GM23338 (cell line): ENCODE data around the gene WDR37. TPM values are rescaled to one million over a fixed set of nuclear protein-coding genes. Genes with fewer than 3 reads are reported as not detected.

Experiments
- ATAC-seq: fragments of 200-7000 bp; cut with Tn5 transposase; 3 replicates; pipeline ENCODE4 v1.9.1; 2020
- DNase-seq: peaks from one replicate; pipeline ENCODE4 v3.0.0-alpha.2; 2015; ENCODE audit warnings: low spot score
- H2AFZ ChIP-seq: fragments of 200-600 bp; sonication (generic); 2 replicates; pipeline ENCODE4 v1.8.0; 2016; ENCODE audit warnings: antibody characterized with exemption, mild to moderate bottlenecking, moderate library complexity
- H3F3A ChIP-seq: fragments of 200-600 bp; sonication (generic); replicated peaks from 2 replicates; pipeline ENCODE4 v1.8.0; 2017; ENCODE audit warnings: antibody characterized with exemption, mixed run types, low read depth
- H3K27ac ChIP-seq: fragments of 200-600 bp; sonication (generic); 2 replicates; pipeline ENCODE4 v1.6.1; 2016; ENCODE audit warnings: low read depth
- H3K27me3 ChIP-seq: fragments of 200-600 bp; sonication (generic); 2 replicates; pipeline ENCODE4 v1.8.0; 2016; ENCODE audit warnings: mild to moderate bottlenecking, mixed run types, moderate library complexity; ENCODE audit not compliant: insufficient read depth
- H3K36me3 ChIP-seq: fragments of 200-600 bp; sonication (generic); 2 replicates; pipeline ENCODE4 v1.8.0; 2016; ENCODE audit warnings: mild to moderate bottlenecking; ENCODE audit not compliant: insufficient read depth
- H3K4me1 ChIP-seq: fragments of 200-600 bp; sonication (generic); 2 replicates; pipeline ENCODE4 v1.8.0; 2016; ENCODE audit warnings: mild to moderate bottlenecking, moderate library complexity; ENCODE audit not compliant: insufficient read depth
- H3K4me2 ChIP-seq: fragments of 200-600 bp; sonication (generic); 2 replicates; pipeline ENCODE4 v1.7.1; 2017; ENCODE audit warnings: mixed run types
- H3K4me3 ChIP-seq: fragments of 200-600 bp; sonication (generic); 2 replicates; pipeline ENCODE4 v1.6.1; 2016; ENCODE audit warnings: mixed run types
- H3K79me2 ChIP-seq: fragments of 200-600 bp; sonication (generic); replicated peaks from 2 replicates; pipeline ENCODE4 v1.8.0; 2017; ENCODE audit warnings: mild to moderate bottlenecking; ENCODE audit not compliant: insufficient read depth
- H3K9me2 ChIP-seq: fragments of 200-600 bp; sonication (generic); 2 replicates; pipeline ENCODE4 v1.8.0; 2017; ENCODE audit not compliant: insufficient read depth
- H4K20me1 ChIP-seq: fragments of 200-600 bp; sonication (generic); replicated peaks from 2 replicates; pipeline ENCODE4 v1.8.0; 2017; ENCODE audit warnings: mild to moderate bottlenecking; ENCODE audit not compliant: insufficient read depth
- H3K27ac Mint-ChIP-seq: 2 replicates; pipeline ENCODE4 v1.8.0; 2020; ENCODE audit warnings: inconsistent platforms, mild to moderate bottlenecking, moderate library complexity, mixed read lengths
- H3K27me3 Mint-ChIP-seq: 3 replicates; pipeline ENCODE4 v1.8.0; 2022; ENCODE audit warnings: low read depth, mild to moderate bottlenecking, moderate library complexity, mixed read lengths, inconsistent platforms; ENCODE audit not compliant: insufficient read depth, poor library complexity
- H3K36me3 Mint-ChIP-seq: 3 replicates; pipeline ENCODE4 v1.8.0; 2021; ENCODE audit warnings: low read depth, mild to moderate bottlenecking, inconsistent platforms, moderate library complexity, mixed read lengths
- H3K4me1 Mint-ChIP-seq: 3 replicates; pipeline ENCODE4 v1.8.0; 2020; ENCODE audit warnings: mild to moderate bottlenecking, inconsistent platforms, mixed read lengths
- H3K4me3 Mint-ChIP-seq: 3 replicates; pipeline ENCODE4 v1.8.0; 2021; ENCODE audit warnings: moderate library complexity, mild to moderate bottlenecking, inconsistent platforms, mixed read lengths
- H3K9me3 Mint-ChIP-seq: 3 replicates; pipeline ENCODE4 v1.8.0; 2020; ENCODE audit warnings: moderate library complexity, mild to moderate bottlenecking, inconsistent platforms, mixed read lengths
- CTCF ChIP-seq, 2 experiments: fragments of 200-600 bp in 1 of 2; sonication (generic) in 1 of 2; conservative IDR thresholded peaks; 2 replicates each; pipeline versions ENCODE4 v1.5.1 to v1.6.1; 2016 to 2017; ENCODE audit warnings: antibody characterized with exemption in 2 of 2, low read depth in 2 of 2, mild to moderate bottlenecking in 2 of 2, moderate library complexity in 1 of 2
- EZH2phosphoT487 ChIP-seq: fragments of 200-600 bp; sonication (generic); IDR thresholded peaks from one replicate; pipeline ENCODE4 v1.8.1; 2018; ENCODE audit warnings: antibody characterized with exemption; ENCODE audit not compliant: unreplicated experiment
- JUNB ChIP-seq: IDR thresholded peaks from one replicate; pipeline ENCODE4 v1.6.1; 2016; ENCODE audit warnings: antibody characterized with exemption; ENCODE audit not compliant: unreplicated experiment
- POLR2AphosphoS5 ChIP-seq: IDR thresholded peaks from 2 replicates; pipeline ENCODE4 v1.6.1; 2016; ENCODE audit warnings: antibody characterized with exemption, low read depth
- ZNF331 ChIP-seq: fragments of 250-450 bp; sonication (Bioruptor Pico); IDR thresholded peaks from 2 replicates; pipeline ENCODE4 v1.5.0; 2020; ENCODE audit warnings: low read depth, mild to moderate bottlenecking, moderate library complexity
- polyA plus RNA-seq: library from polyadenylated mRNA; unstranded; fragments of >200 nt; fragmentation: Nextera tagmentation; extraction: Ambion mirVana; gene quantifications from 2 replicates; pipeline ENCODE4 v1.2.1, GENCODE V29; 2016
- total RNA-seq: library from RNA; depleted of rRNA; stranded (reverse); fragments of >200 nt; shearing (Covaris generic); gene quantifications from 2 replicates; pipeline ENCODE4 v1.2.3, GENCODE V29; 2014
- TF ChIP-seq, protein P1 (sequence below): fragments of 250-450 bp; sonication (Bioruptor Pico); IDR thresholded peaks from 2 replicates; pipeline ENCODE4 v1.5.0; 2020; ENCODE audit warnings: mild to moderate bottlenecking, moderate library complexity
- TF ChIP-seq, protein P2 (sequence below): IDR thresholded peaks from one replicate; pipeline ENCODE4 v1.6.1; 2018; ENCODE audit warnings: antibody characterized with exemption; ENCODE audit not compliant: unreplicated experiment

WDR37 gene
- total and polyA plus RNA-seq, 2 experiments from 2014 or later = 6.0 to 10.2 TPM

DNA sequence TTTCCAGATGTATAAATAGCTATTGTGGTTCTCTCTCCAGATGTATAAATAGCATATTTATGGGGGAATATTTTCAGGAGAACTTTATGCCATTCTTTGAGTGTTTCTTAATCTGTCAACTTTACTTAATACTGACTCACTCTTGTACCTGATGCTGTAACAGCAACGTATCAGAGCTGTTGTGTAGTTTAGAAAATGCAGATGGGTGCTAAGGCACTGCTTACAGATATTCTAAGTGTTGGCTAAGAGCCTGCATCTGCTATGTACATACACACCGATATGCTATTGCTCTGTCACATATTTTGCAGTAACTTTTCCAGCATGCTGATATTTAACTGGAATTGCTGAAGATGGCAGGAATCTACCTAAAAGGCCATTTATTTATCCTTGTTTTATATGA is 71.9 kb downstream of the WDR37 start (continued):
- TF ChIP-seq, protein P1, sequence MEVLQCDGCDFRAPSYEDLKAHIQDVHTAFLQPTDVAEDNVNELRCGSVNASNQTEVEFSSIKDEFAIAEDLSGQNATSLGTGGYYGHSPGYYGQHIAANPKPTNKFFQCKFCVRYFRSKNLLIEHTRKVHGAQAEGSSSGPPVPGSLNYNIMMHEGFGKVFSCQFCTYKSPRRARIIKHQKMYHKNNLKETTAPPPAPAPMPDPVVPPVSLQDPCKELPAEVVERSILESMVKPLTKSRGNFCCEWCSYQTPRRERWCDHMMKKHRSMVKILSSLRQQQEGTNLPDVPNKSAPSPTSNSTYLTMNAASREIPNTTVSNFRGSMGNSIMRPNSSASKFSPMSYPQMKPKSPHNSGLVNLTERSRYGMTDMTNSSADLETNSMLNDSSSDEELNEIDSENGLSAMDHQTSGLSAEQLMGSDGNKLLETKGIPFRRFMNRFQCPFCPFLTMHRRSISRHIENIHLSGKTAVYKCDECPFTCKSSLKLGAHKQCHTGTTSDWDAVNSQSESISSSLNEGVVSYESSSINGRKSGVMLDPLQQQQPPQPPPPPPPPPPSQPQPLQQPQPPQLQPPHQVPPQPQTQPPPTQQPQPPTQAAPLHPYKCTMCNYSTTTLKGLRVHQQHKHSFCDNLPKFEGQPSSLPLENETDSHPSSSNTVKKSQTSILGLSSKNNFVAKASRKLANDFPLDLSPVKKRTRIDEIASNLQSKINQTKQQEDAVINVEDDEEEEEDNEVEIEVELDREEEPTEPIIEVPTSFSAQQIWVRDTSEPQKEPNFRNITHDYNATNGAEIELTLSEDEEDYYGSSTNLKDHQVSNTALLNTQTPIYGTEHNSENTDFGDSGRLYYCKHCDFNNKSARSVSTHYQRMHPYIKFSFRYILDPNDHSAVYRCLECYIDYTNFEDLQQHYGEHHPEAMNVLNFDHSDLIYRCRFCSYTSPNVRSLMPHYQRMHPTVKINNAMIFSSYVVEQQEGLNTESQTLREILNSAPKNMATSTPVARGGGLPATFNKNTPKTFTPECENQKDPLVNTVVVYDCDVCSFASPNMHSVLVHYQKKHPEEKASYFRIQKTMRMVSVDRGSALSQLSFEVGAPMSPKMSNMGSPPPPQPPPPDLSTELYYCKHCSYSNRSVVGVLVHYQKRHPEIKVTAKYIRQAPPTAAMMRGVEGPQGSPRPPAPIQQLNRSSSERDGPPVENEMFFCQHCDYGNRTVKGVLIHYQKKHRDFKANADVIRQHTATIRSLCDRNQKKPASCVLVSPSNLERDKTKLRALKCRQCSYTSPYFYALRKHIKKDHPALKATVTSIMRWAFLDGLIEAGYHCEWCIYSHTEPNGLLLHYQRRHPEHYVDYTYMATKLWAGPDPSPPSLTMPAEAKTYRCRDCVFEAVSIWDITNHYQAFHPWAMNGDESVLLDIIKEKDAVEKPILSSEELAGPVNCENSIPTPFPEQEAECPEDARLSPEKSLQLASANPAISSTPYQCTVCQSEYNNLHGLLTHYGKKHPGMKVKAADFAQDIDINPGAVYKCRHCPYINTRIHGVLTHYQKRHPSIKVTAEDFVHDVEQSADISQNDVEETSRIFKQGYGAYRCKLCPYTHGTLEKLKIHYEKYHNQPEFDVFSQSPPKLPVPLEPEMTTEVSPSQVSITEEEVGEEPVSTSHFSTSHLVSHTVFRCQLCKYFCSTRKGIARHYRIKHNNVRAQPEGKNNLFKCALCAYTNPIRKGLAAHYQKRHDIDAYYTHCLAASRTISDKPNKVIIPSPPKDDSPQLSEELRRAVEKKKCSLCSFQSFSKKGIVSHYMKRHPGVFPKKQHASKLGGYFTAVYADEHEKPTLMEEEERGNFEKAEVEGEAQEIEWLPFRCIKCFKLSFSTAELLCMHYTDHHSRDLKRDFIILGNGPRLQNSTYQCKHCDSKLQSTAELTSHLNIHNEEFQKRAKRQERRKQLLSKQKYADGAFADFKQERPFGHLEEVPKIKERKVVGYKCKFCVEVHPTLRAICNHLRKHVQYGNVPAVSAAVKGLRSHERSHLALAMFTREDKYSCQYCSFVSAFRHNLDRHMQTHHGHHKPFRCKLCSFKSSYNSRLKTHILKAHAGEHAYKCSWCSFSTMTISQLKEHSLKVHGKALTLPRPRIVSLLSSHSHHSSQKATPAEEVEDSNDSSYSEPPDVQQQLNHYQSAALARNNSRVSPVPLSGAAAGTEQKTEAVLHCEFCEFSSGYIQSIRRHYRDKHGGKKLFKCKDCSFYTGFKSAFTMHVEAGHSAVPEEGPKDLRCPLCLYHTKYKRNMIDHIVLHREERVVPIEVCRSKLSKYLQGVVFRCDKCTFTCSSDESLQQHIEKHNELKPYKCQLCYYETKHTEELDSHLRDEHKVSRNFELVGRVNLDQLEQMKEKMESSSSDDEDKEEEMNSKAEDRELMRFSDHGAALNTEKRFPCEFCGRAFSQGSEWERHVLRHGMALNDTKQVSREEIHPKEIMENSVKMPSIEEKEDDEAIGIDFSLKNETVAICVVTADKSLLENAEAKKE (CRISPR knock-in tag) = no peak
- TF ChIP-seq POLR2AphosphoS5 = no peak
- no peak for TF ChIP-seq CTCF (conservative IDR thresholded peaks at IDR 0.05; ENCODE audit: low read depth in 2 of 2)

DNA sequence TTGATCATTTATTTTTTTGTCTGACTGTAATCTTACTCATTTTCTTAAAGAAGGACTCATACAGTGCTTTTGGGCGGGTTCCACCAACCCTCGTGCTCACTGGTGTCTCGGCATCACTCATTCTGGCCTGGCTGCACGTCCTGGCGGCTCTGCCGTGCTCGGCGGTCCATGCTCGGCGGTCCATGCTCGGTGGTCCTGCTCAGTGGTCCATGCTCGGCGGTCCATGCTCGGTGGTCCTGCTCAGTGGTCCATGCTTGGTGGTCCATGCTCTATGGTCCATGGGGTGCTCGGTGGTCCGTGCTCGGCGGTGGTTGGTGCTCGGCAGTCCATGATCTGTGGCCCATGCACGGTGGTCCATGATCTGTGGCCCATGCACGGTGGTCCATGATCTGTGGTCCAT is 72.5 kb downstream of the WDR37 start:
- DNase-seq (no peak), ATAC-seq (no peak)
- no peak overlapping the region for H3K4me3 Mint-ChIP-seq
- H3K4me1 Mint-ChIP-seq = no peaks in the 10 kb centered on the region
- no peaks in the 10 kb centered on the region for H3K27me3 Mint-ChIP-seq
- Histone ChIP-seq H3K4me1 (no peaks in the 10 kb centered on the region), H3K79me2 (no peaks in the 10 kb centered on the region), H3K9me2 (no peaks in the 10 kb centered on the region), H3K27ac (no peak overlapping the region), H3F3A (no peaks in the 10 kb centered on the region), H3K4me3 (no peak overlapping the region), H3K4me2 (no peak overlapping the region), H4K20me1 (no peaks in the 10 kb centered on the region; the same call in none of the 2 replicates), H3K27me3 (no peaks in the 10 kb centered on the region), H3K36me3 (no peaks in the 10 kb centered on the region), H2AFZ (no peak overlapping the region)
- no peaks in the 10 kb centered on the region for H3K9me3 Mint-ChIP-seq
- H3K36me3 Mint-ChIP-seq = peaks cover 50% of the 10 kb centered on the region; the same call in 2 of the 3 replicates
- no peak overlapping the region for H3K27ac Mint-ChIP-seq
- no peak for TF ChIP-seq EZH2phosphoT487
- TF ChIP-seq, protein P2, sequence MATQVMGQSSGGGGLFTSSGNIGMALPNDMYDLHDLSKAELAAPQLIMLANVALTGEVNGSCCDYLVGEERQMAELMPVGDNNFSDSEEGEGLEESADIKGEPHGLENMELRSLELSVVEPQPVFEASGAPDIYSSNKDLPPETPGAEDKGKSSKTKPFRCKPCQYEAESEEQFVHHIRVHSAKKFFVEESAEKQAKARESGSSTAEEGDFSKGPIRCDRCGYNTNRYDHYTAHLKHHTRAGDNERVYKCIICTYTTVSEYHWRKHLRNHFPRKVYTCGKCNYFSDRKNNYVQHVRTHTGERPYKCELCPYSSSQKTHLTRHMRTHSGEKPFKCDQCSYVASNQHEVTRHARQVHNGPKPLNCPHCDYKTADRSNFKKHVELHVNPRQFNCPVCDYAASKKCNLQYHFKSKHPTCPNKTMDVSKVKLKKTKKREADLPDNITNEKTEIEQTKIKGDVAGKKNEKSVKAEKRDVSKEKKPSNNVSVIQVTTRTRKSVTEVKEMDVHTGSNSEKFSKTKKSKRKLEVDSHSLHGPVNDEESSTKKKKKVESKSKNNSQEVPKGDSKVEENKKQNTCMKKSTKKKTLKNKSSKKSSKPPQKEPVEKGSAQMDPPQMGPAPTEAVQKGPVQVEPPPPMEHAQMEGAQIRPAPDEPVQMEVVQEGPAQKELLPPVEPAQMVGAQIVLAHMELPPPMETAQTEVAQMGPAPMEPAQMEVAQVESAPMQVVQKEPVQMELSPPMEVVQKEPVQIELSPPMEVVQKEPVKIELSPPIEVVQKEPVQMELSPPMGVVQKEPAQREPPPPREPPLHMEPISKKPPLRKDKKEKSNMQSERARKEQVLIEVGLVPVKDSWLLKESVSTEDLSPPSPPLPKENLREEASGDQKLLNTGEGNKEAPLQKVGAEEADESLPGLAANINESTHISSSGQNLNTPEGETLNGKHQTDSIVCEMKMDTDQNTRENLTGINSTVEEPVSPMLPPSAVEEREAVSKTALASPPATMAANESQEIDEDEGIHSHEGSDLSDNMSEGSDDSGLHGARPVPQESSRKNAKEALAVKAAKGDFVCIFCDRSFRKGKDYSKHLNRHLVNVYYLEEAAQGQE = no peak
- no peak for TF ChIP-seq CTCF (conservative IDR thresholded peaks at IDR 0.05; ENCODE audit: low read depth in 2 of 2)
- no peak for TF ChIP-seq JUNB
- TF ChIP-seq ZNF331 = no peak
